Dermis microvascular lymphatic vessel endothelial cell (primary cell): ENCODE measurements around the gene ATG16L1. TPM values are rescaled to one million over a fixed set of nuclear protein-coding genes. Genes with fewer than 3 reads are reported as not detected.

Experiments
- DNase-seq, 2 donors: peaks; one replicate each; pipeline versions ENCODE4 v3.0.0 to v3.0.0-alpha.2; 2010; ENCODE audit warnings: low read depth in 2 of 2
- total RNA-seq: library from RNA; depleted of rRNA; stranded (reverse); fragments of >200 nt; gene quantifications from 2 replicates; pipeline ENCODE4 v1.2.1, GENCODE V29; 2014

The ATG16L1 gene
- total RNA-seq, 1 donor from 2014 or later: 23.7 TPM

DNA sequence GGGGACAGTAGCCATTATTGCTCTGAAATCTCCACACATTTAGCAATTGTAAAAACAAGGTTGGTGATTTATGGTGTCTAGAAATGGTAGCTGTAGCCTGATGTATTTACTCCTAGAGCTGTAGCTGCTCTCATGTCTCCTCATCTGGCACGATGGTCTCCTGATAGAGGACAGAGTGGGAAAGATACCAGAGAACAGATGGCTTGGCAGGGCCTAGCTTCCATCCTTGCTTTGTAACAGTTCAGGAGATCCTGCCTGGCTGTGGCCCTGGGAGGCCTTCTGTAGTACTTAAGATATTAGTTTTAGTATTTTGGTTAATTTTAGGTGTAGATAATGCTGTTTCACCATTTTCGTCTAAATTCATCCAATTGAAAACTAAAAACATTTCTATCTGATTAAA lies 6.7 kb downstream of the ATG16L1 start:
- DNase-seq: no peak

DNA sequence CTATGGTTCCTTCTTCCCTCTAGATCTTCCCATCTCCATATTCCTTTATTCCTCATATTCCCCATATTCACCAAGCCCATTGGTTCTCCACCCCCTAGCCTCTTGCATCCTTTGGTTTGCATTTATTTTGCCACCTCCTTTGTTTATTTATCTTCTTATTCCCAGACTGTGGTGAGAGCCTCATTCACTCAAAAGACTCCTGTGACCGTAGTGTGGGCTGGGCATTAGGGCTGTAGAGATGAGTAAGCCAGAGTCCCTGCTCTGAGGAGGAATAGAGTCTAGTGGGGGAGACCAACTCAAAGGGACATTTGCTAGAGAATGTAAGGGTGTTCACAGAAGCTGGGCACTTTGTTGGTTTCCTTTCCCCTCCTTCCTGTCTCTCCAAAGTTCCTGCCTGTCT lies 8.3 kb downstream of the ATG16L1 start:
- DNase-seq: no peak

DNA sequence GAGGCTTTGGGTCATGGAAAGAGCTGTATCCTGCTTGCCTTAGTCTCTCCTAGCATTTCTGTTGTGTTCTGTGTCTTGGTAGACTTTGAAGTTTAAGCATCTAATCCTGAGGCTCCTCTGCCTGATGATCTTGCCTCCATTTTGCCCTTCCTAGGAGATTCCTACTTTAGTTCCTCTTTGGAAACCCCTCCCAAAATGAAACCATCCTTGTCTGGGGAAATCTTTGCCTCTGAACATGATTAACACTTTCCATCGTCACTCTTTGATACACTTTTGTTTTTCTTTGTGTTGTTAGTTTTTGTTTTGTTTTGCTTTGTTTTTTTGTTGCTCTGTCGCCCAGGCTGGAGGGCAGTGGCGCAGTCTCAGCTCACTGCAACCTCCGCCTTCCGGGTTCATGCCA lies 9.2 kb downstream of the ATG16L1 start:
- no peak for DNase-seq

DNA sequence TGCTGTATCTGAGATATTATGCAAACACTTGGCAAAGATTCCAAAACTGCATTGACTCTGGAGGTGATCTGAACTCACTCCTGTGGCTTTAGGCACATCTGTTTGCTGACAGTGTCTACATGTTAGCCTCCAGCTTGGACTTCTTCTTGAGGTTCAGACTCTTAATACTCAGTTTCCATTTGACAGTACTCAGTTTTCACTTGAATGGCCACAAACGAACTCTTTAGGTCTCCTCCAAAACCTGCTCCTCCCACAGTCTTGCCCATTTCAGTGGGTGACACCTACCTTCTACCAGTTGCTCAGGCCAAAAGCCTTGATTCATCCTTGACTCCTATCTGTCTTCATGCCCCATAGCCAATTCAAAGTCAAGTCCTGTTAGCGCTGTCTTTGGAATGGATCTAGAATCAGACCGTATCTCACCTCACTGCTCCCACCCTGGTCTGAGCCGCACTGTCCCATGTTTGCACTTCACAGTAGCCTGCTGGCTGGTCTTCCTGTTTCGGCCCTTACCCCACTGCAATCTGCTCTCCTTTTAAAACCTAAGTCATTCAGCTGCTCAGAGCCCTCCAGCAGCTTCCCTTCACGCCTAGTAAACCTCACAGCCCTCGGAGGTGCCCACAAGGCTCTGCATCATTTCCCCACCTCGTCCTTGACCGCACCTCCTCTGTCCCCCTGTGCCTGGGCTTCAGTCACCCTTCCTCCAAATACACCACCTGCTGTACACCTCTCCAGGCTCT lies 10.5 kb downstream of the ATG16L1 start:
- no peak for DNase-seq

DNA sequence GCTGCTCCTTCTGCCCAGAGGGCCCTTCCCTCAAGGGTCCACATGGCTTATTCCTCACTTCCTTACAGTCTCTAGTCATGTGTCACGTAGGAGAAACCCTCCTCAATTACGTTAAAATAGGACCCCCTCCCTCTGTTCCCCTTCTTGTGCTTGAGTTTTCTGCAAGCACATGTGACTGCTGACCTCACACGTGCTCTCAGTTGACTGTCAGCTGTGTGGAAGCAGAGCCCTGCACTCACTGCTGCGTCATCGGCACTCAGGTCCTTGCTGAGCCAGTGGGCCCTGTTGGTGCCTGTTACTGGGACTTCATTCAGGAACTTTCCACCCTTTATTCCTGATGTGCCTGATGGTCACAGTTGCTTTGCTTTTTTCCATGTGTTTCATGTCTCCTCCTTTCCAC lies 11.1 kb downstream of the ATG16L1 start:
- no peak for DNase-seq

DNA sequence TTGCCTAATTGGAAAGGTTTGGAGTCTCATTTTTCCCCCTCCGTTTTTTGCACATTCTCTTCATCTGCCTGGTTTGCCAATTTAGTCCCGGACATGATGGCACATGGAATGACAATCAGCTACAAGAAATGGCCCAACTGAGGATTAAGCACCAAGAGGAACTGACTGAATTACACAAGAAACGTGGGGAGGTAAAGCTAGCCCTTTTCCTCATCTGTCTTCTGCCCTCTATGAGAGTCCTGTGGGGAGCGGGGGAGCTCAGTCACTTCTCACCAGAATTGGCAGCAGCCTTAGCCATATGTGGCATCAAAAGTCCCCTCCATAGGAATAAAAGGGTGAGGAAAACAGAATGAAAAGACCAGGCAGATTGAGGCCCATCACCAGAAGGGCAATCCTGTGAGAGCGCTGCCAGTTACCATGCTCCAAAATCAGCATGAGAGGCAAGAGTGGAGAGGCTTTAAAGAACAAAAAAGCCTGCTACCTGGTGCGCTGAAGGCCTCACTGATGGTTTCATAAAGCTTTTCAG lies 11.6 kb downstream of the ATG16L1 start:
- no peak for DNase-seq

DNA sequence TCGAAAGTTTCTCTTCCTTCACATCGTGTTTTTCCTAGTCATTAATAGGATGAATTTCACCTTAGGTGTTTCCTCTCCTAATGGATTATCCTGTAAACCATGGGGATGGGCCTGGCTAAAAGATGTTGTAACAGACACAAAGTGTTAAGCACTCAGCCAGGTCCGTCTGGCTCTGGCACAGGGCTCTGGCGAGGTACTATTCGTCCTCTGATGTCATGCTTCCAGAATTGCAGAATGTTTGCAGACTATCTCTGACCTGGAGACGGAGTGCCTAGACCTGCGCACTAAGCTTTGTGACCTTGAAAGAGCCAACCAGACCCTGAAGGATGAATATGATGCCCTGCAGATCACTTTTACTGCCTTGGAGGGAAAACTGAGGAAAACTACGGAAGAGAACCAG lies 13.2 kb downstream of the ATG16L1 start:
- no peak for DNase-seq

DNA sequence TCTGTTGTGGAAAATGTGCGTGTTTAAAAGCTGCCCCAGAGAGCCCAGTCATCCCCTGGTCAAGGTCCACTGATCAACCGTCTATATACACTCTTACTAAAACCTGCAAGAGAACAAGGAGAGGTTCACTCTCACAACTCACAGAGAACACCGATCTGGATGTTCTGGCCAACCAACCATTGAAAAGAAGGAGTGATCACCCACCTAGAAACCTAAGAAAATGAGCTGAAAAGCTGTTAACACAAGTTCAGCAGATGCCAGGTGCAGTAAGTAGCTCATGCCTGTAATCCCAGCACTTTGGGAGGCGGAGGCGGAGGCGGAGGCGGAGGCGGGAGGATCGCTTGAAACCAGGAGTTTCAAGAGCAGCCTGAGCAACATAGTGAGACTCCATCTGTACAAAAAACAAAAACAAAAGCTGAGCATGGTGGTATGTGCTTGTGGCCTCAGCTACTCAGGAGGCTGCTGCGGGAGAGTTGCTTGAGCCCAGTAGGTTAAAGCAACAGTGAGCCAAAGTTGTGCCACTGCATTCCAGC lies 14.5 kb downstream of the ATG16L1 start:
- DNase-seq: no peak

DNA sequence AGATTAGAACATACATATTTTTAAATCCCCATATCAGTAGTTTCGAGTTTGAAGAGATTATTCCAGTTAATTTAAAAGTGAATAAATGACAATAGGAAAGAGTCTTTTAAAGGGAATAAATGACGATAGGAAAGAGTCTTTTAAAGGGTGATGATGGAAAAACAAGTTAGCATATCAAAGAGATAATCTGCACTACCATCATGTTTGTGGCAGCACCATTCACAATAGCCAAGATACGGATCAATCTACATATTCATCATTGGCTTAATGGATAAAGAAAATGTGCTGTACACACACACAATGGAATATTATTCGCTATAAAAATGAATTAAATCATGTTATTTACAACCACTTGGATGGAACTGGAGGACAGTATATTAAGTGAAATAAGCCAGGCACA lies 15.0 kb downstream of the ATG16L1 start:
- no peak for DNase-seq

DNA sequence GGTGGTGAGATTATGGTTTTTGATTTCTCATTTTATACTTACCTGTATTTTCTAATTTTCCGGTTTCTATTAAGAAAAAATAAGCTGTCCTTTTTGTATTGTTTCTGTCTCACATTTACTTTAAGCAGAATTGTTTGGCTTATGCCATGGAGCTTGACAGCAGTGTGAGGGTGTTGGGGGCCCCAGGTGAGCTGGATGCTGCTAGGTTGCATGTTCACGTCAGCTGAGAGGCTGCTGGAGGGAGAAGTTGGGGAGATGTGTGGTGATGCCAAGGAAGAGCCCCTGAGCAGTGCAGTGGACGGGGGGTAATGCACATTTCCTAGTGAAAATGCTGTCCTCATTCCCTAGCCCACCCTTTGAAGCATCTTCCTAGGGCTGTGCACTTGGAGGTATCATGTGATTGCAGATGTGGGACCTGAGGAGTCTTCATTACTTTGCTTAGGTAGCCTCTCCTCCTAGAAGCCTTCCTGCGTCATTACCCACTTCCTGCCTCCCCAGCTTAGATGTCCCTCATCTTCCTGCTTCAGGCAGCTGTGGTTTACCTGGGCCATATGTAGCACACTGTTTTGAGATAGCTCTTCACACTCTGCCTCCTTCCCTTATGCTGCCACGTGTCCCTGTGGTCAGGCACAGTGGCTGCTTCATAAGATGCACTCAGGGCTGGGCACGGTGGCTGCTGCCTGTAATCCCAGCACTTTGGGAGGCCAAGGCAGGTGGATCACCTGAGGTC lies 16.2 kb downstream of the ATG16L1 start:
- no peak for DNase-seq

DNA sequence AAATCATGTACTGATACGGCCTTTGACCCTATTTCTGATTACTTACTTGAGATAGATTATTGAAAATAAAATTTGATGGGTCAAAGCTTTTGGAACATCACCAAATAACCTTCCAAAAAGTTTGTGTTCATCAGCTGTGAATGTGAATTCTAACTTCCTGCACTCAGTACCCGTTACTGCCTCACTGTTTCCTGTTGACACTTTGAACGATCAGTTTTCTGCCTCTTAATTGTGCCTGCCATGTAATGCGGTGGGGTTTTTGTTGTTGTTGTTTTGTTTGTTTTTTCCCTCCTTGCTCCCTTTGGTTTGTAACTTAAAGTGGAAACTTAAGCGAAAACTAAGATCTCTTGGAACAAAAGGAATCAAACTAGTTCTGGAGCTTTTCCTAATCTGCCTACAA lies 18.9 kb downstream of the ATG16L1 start:
- DNase-seq: peak; percentile 10 to 32

DNA sequence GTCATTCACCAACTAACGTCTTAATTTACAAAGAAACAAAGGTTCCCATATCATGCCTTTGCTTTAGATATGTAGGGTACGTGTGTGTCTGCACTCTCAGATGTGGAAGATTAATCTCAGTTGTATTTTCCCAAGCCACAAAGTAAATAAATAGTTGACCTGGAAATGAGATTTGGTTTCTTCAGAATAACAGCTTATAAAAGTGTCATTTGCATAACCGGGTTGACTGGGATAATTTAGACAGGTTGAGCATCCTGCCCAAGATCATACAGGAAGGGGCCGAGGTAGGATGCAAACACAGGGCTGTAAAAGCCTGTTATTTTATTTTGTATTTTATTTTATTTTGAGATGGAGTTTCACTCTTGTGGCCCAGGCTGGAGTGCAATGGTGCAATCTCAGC lies 19.5 kb downstream of the ATG16L1 start:
- no peak for DNase-seq

DNA sequence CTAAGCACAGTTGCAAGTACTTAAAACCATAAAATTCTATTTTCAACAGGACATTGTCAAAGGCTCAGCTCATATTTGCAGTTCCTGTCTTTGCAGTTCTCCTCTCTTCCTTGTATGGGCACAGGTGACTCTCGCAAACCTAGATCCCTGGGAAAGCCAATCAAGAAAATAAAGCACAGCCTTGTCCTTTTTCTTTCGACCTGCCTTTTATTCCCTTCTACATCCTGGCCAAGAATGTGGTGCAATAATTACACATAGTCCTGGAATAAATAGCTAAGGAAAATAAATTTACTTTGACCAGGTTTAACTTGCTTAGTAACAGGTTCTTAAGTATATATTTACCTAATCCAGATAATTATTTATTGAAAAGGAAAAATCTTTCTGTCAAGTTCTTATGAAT lies 20.2 kb downstream of the ATG16L1 start:
- DNase-seq: no peak

DNA sequence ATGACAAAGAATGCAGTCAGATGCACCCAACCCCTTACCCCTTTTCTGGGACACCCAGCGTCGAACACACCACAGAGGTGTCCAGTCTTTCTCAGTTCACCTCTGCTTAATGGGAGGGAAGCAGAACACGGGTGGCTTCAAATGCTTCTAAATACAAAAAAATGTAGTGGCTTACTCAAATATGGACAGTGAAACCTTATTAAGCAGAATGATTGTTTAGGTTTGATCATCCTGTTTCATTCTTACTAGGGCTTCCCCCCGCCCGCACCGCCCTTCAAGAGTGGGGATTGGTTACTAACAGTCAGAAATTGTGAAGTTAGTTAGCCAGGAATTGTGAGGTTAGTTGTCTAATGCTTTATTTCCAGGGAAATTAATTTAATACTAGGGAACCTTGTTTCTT lies 21.6 kb downstream of the ATG16L1 start:
- no peak for DNase-seq

DNA sequence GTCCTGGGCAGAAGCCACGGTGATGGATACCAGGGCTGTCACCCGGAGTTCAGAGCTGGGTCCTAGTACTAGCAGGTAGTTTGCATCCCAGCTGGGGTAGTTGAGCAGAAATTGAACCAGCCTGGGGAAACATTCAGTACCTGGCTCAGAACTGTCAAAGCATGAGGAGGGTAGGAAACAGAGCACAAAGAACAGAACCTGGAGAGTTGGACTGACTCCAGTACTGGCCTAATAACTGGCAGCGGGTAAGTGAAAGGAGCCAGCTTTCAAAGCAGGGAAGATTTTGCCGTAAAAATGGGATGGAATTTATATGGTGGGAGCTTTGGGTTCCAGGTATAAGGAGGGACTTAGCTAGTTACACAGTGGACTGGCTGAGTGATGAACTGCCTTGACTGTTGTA lies 23.8 kb downstream of the ATG16L1 start:
- DNase-seq: no peak

DNA sequence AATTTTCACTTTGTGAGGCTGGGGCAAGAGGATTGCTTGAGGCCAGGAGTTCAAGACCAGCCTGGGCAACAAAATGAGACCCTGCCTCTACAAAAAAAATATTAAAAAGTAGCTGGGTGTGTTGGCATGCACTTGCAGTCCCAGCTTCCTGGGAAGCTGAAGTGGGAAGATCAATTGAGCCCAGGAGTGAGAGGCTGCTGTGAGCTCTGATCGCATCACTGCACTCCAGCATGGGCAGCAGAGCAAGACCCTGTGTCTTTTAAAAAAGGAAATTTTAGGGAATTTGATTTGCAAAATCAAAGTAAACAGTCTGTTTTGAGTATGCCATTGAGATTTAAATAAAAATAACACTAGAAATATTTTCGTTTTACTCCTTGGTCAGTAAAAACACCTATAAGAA lies 27.4 kb downstream of the ATG16L1 start:
- no peak for DNase-seq

DNA sequence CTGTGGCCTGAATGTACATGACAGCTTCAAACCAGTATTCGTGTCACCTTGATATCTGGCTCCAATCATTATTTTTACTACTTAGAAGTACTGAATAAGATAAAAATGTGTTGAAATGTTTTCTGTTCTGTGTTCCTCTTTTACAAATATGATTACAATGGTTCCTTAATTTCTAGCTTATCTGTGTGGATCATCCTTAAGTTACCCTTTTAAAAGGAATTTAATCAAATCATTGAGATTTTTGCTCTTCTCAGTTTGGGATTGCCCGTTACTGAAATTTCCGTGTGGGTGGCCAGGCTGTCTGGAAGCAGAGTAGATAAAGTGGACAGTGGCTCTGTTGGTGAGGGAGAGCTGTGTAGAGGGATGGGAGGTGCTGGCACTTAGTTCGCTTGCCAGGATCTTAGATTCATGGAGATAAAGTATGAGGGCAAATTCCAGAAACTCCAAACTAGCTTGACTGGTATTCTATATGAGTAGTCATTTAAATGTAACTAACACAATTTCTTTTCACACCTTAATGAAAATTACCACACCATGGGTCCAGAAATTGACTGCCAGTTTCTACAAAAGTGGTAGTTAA lies 28.7 kb downstream of the ATG16L1 start:
- DNase-seq: no peak

DNA sequence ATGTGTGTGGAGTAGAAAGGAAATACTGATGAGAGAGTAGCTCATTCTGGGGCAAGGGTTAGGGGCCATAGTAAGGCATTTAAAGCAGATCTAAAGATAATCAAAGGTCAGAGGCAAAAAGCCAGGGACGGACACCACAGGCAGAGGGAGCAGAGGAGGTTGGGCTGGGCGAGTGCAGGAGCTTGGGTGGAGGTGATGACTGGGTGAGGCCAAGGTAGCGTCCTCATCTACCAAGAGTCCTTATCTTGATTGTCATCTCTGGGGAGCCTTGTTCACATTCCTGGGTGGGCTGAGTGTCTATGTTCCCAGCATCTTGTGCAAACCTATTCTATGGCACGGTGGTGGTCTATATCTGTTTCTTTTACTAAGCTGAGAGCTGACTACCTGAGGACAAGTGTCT lies 30.1 kb downstream of the ATG16L1 start:
- DNase-seq: no peak

DNA sequence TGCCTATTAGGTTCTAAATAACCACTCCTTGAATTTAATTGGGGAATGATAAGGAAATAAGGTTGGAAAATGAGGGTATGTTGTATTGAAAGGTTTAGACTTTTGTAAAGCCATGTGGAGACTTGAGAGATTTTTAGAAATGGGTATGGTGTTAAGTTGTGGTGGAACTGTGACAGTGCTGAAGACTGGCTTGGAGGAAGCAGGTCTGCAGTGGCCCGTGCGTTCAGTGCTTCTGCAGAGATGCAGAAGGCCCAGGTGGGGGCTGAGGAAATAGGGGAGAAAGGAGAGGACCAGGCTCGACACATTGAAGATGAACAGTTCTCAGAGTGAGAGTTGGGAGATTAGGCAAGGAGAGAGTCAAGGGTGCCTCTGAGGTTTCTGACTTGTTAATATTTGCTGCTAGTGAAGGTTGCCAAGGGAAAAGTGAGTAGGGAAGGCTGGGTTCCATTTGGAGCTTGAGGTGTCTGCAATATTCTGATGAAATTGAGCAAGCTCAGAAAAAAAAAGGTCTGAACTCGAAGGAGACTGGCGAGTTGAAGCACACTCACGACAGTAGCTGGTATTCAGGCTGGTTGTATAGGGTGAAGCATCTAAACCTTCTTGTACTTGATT lies 30.6 kb downstream of the ATG16L1 start:
- no peak for DNase-seq

DNA sequence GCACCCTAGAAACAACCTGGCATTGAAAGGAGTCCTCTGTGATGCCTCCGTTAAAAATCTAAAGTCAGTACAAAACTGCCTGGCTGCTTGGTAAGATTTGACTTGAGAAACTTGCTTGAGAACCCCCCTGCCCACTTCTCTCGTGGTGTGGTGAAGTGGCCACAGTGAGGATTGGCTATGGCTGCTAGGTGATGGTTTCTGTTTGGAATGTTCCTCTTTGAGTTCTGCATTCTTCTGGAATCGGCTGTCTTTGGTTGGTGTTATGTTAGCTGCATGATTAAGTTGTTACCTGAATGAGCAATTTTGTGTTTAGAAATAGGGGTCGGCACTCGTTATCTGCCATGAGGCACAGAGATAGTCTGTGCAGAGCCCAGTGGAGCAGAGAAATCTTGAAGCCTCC lies 34.4 kb downstream of the ATG16L1 start:
- DNase-seq: no peak

DNA sequence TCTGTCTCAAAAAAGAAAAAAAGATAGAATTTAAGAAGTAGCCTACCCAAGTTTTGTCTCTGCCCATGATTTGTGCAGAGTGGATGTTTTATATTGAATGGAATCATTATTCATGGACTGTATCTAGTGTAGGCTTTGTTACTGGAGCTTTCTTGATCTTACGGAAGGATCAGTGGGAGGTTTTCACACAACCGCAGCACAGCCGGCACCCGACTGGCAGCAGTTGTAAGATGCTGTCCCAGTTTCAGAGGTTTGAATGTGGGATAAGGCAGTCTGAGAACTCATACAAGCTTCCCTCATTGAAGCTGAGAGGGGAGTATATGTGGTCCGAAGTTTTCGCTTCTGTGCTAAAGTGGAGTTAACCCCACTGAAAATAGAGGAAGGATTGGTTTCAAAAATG lies 36.4 kb downstream of the ATG16L1 start:
- no peak for DNase-seq

DNA sequence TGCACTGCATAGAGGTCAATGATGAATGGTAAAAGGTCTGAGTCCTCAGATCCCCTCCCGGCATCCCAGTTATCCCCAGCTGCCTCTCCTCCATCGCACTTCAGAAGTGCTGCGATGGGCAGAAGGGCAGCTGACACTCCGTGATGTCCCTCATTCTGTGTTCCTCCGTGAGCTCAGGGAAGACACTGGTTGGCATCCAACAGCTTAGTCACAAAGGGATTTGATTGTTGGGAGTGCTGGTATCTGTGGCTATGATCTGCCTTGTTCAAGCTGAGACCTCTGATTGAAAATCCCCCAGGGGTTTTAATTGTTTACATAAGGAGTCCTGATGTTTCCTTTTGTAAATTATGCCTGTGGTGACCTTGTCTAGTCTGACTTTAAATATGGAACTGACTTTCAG lies 37.2 kb downstream of the ATG16L1 start:
- peak in 1 of 2 donors; percentile 21 for DNase-seq
